Naive thymus-derived CD4-positive, alpha-beta T cell (primary cell): Measurements from ENCODE around the gene COL7A1. TPM values are rescaled to one million over a fixed set of nuclear protein-coding genes. Genes with fewer than 3 reads are reported as not detected.

Experiments
- ATAC-seq: fragments of 150-1000 bp; cut with Tn5 transposase; 2 replicates; pipeline ENCODE4 v1.10.0; 2021; ENCODE audit warnings: mild to moderate bottlenecking, moderate library complexity
- CTCF ChIA-PET: fragments of 350-600 bp; sonication (Branson Sonifier 250); formaldehyde crosslinking; loops from one replicate; lab custom pipeline; 2021; ENCODE audit warnings: antibody characterized with exemption; lab: Charles Lee
- POLR2A ChIA-PET: fragments of 350-600 bp; sonication (Branson Sonifier 250); formaldehyde crosslinking; loops from one replicate; lab custom pipeline; 2021; ENCODE audit warnings: antibody characterized with exemption, inconsistent platforms; lab: Charles Lee
- DNase-seq, 9 donors: peaks; one replicate each; pipeline versions ENCODE4 v3.0.0 to v3.0.0-alpha.2; 2020 to 2022; ENCODE audit warnings: mixed read lengths in 1 of 9
- H3K27ac ChIP-seq: one replicate; pipeline ENCODE4 v1.7.0; 2013; ENCODE audit warnings: mild to moderate bottlenecking, low read depth, low read length, moderate library complexity
- H3K27me3 ChIP-seq, 2 donors: one replicate each; pipeline ENCODE4 v1.7.0; 2013; ENCODE audit warnings: low read length in 2 of 2, mild to moderate bottlenecking in 2 of 2, moderate library complexity in 2 of 2; ENCODE audit not compliant: control insufficient read depth in 2 of 2, insufficient read depth in 2 of 2
- H3K36me3 ChIP-seq, 3 experiments: 1 replicate in 2 of 3; 2 replicates in 1 of 3; pipeline ENCODE4 v1.7.0; 2013; ENCODE audit warnings: low read length in 3 of 3, mild to moderate bottlenecking in 3 of 3, moderate library complexity in 1 of 3; ENCODE audit not compliant: insufficient read depth in 3 of 3, control insufficient read depth in 2 of 3
- H3K4me1 ChIP-seq, 2 donors: one replicate each; pipeline ENCODE4 v1.7.0; 2013; ENCODE audit warnings: low read length in 2 of 2, mild to moderate bottlenecking in 2 of 2, moderate library complexity in 1 of 2; ENCODE audit not compliant: control insufficient read depth in 2 of 2, insufficient read depth in 2 of 2
- H3K4me3 ChIP-seq: 2 replicates; pipeline ENCODE4 v1.7.0; 2013; ENCODE audit warnings: mild to moderate bottlenecking, low read length
- H3K9me3 ChIP-seq, 3 experiments: 1 replicate in 2 of 3; 2 replicates in 1 of 3; pipeline ENCODE4 v1.7.0; 2013; ENCODE audit warnings: low read length in 3 of 3; ENCODE audit not compliant: control insufficient read depth in 2 of 3
- H3K27ac Mint-ChIP-seq, 9 donors: one replicate each; pipeline ENCODE4 v1.8.0; 2020 to 2022; ENCODE audit warnings: mixed read lengths in 9 of 9, mild to moderate bottlenecking in 8 of 9, moderate library complexity in 5 of 9, inconsistent platforms in 2 of 9
- H3K27me3 Mint-ChIP-seq, 5 donors: one replicate each; pipeline ENCODE4 v1.8.0; 2021 to 2022; ENCODE audit warnings: mixed read lengths in 5 of 5, mild to moderate bottlenecking in 1 of 5
- H3K36me3 Mint-ChIP-seq, 5 donors: one replicate each; pipeline ENCODE4 v1.8.0; 2020 to 2022; ENCODE audit warnings: mixed read lengths in 5 of 5, mild to moderate bottlenecking in 3 of 5, inconsistent platforms in 1 of 5
- H3K4me1 Mint-ChIP-seq, 7 donors: one replicate each; pipeline ENCODE4 v1.8.0; 2020 to 2022; ENCODE audit warnings: mixed read lengths in 7 of 7, mild to moderate bottlenecking in 3 of 7, inconsistent platforms in 1 of 7
- H3K4me3 Mint-ChIP-seq, 10 donors: one replicate each; pipeline ENCODE4 v1.8.0; 2020 to 2022; ENCODE audit warnings: mild to moderate bottlenecking in 10 of 10, mixed read lengths in 10 of 10, moderate library complexity in 6 of 10, inconsistent platforms in 2 of 10
- H3K9me3 Mint-ChIP-seq, 11 donors: one replicate each; pipeline ENCODE4 v1.8.0; 2020 to 2022; ENCODE audit warnings: mixed read lengths in 11 of 11, mild to moderate bottlenecking in 4 of 11, inconsistent platforms in 1 of 11, moderate library complexity in 1 of 11
- intact Hi-C, 2 donors: fragments of 100-400 bp; cut with micrococcal nuclease; formaldehyde crosslinking; loops; one replicate each; pipeline ENCODE4 v1.15.1; 2023
- polyA plus RNA-seq, 2 donors: library from polyadenylated mRNA; unstranded; fragments of 300-500 nt; fragmentation: Illumina TruSeq; gene quantifications; one replicate each; pipeline ENCODE4 v1.2.3, GENCODE V29; 2021
- total RNA-seq, 6 experiments: library from RNA in 5 of 6; stranded (reverse) in 5 of 6; gene quantifications; 1 replicate in 5 of 6; 2 replicates in 1 of 6; pipeline ENCODE4 v1.2.3 and lab custom pipeline; 2021 to 2026

Gene COL7A1
- total and polyA plus RNA-seq, 7 experiments from 2014 or later: 0.71 to 3.4 (median 1.2) TPM; not detected in 2

- Histone ChIP-seq H3K27me3 (no peaks in the 10 kb centered on the region), H3K4me3 (peak within 1 kb of the TSS; percentile 96), H3K27ac (peak within 1 kb of the TSS; percentile 84), H3K36me3 (peaks cover 0 to 23% (median 17%) of the 10 kb centered on the region in 3 experiments), H3K9me3 (no peaks in the 10 kb centered on the region), H3K4me1 (peaks cover 10 to 12% of the 10 kb centered on the region in 2 donors)
- no peaks in the 10 kb centered on the region for H3K27me3 Mint-ChIP-seq
- H3K36me3 Mint-ChIP-seq: peaks cover 4 to 13% (median 7%) of the 10 kb centered on the region in 5 donors
- ChIA-PET POLR2A (interaction anchor here (0.7 to 1.6 kb wide), 4 partner anchors 13 to 384 kb away, joined by 3 to 8 read pairs (median 4); partner anchors contain the start of genes PFKFB4 and SLC26A6), CTCF (interaction anchor here (0.6 to 1.0 kb wide), 4 partner anchors 53 to 209 kb away, joined by 3 to 4 read pairs (median 4); no protein-coding TSS in a partner anchor)
- H3K4me3 Mint-ChIP-seq: peak within 1 kb of the TSS; percentile 86 to 100 (median 98)
- H3K27ac Mint-ChIP-seq: peak within 1 kb of the TSS; percentile 91 to 99 (median 97)
- DNase-seq: peak; percentile 85 to 94 (median 93)
- intact Hi-C loops: loop anchor here (1.0 to 5.0 kb wide), 15 partner anchors 26 to 1229 kb away; partner anchors contain the start of genes NCKIPSD (in 2 of the 2), SLC26A6 (in 2 of the 2), CDC25A (in 1 of the 2) and PFKFB4 (in 1 of the 2)
- peaks cover 0 to 2% (median 0%) of the 10 kb centered on the region in 11 donors for H3K9me3 Mint-ChIP-seq
- ATAC-seq: peak; percentile 99
- peaks cover 12 to 31% (median 19%) of the 10 kb centered on the region in 7 donors for H3K4me1 Mint-ChIP-seq
Observed at GRCh38 chr3:48609088-48610005, 14.2 kb upstream of the COL7A1 start, which contains the start of gene UQCRC1. Gene UQCRC1, minus strand, starts transcription at chr3:48609646. Its CDS starts 26 bp downstream, at chr3:48609620.

- Mint-ChIP-seq H3K36me3 (peaks cover 4 to 26% (median 12%) of the 10 kb centered on the region in 5 donors), H3K9me3 (no peaks in the 10 kb centered on the region), H3K4me3 (peak overlapping the region in 1 of 10 donors; percentile 100), H3K27ac (peak overlapping the region in 1 of 9 donors; percentile 17), H3K27me3 (no peaks in the 10 kb centered on the region), H3K4me1 (peaks cover 12 to 20% (median 19%) of the 10 kb centered on the region in 7 donors)
- peaks cover 10 to 12% of the 10 kb centered on the region in 2 donors for H3K4me1 ChIP-seq
- no peak overlapping the region for H3K4me3 ChIP-seq
- H3K9me3 ChIP-seq: no peaks in the 10 kb centered on the region
- H3K27me3 ChIP-seq: no peaks in the 10 kb centered on the region
- no peak for DNase-seq
- H3K27ac ChIP-seq: no peak overlapping the region
- CTCF ChIA-PET: interaction anchor here (0.6 kb wide), 1 partner anchor 207 kb away, joined by 3 read pairs; no protein-coding TSS in a partner anchor
- intact Hi-C loops: loop anchor here in 1 of 2 donors (5.0 kb wide), 1 partner anchor 375 kb away; no protein-coding TSS in a partner anchor
- H3K36me3 ChIP-seq: peaks cover 7 to 41% (median 30%) of the 10 kb centered on the region in 3 experiments
- POLR2A ChIA-PET: no interaction called here
- ATAC-seq: no peak
Observed at GRCh38 chr3:48607519-48607918, 12.4 kb upstream of the COL7A1 start.

GRCh38 chr3:48601622-48601994 lies 6.5 kb upstream of the COL7A1 start:
- POLR2A ChIA-PET: no interaction called here
- H3K27me3 ChIP-seq: no peaks in the 10 kb centered on the region
- CTCF ChIA-PET: no interaction called here

GRCh38 chr3:48600711-48601621 lies 5.8 kb upstream of the COL7A1 start:
- peaks cover 0 to 7% (median 0%) of the 10 kb centered on the region in 7 donors for H3K4me1 Mint-ChIP-seq
- no peak overlapping the region for H3K4me3 Mint-ChIP-seq
- no peak overlapping the region for H3K27ac ChIP-seq
- no peak overlapping the region for H3K4me3 ChIP-seq
- ATAC-seq: no peak
- POLR2A ChIA-PET: no interaction called here
- CTCF ChIA-PET: no interaction called here
- no peak for DNase-seq
- no peaks in the 10 kb centered on the region for H3K4me1 ChIP-seq
- no peaks in the 10 kb centered on the region for H3K9me3 ChIP-seq
- peaks cover 0 to 55% (median 11%) of the 10 kb centered on the region in 5 donors for H3K36me3 Mint-ChIP-seq
- H3K27ac Mint-ChIP-seq: no peak overlapping the region
- peaks cover 13 to 85% (median 36%) of the 10 kb centered on the region in 3 experiments for H3K36me3 ChIP-seq
- intact Hi-C loops: no loop called here
- no peaks in the 10 kb centered on the region for H3K9me3 Mint-ChIP-seq
- H3K27me3 Mint-ChIP-seq: peaks cover 0 to 5% (median 0%) of the 10 kb centered on the region in 5 donors
- H3K27me3 ChIP-seq: no peaks in the 10 kb centered on the region

More at GRCh38 chr3:48601622-48601994, 6.5 kb upstream of the COL7A1 start:
- intact Hi-C loops: no loop called here
- Mint-ChIP-seq H3K9me3 (no peaks in the 10 kb centered on the region), H3K4me3 (no peak overlapping the region), H3K4me1 (peaks cover 0 to 4% (median 0%) of the 10 kb centered on the region in 7 donors), H3K27me3 (no peaks in the 10 kb centered on the region), H3K27ac (no peak overlapping the region), H3K36me3 (peaks cover 0 to 56% (median 14%) of the 10 kb centered on the region in 5 donors)
- Histone ChIP-seq H3K4me3 (no peak overlapping the region), H3K36me3 (peaks cover 13 to 85% (median 37%) of the 10 kb centered on the region in 3 experiments), H3K9me3 (no peaks in the 10 kb centered on the region), H3K4me1 (no peaks in the 10 kb centered on the region), H3K27ac (no peak overlapping the region)
- DNase-seq (no peak), ATAC-seq (no peak)

- DNase-seq (no peak), ATAC-seq (no peak)
- no peak overlapping the region for H3K27ac Mint-ChIP-seq
- H3K36me3 ChIP-seq: peaks cover 13 to 72% (median 23%) of the 10 kb centered on the region in 3 experiments
- no peaks in the 10 kb centered on the region for H3K9me3 ChIP-seq
- no peak overlapping the region for H3K27ac ChIP-seq
- H3K36me3 Mint-ChIP-seq: peaks cover 0 to 46% (median 10%) of the 10 kb centered on the region in 5 donors
- H3K9me3 Mint-ChIP-seq: no peaks in the 10 kb centered on the region
- H3K4me3 ChIP-seq: no peak overlapping the region
- intact Hi-C loops: loop anchor here in 1 of 2 donors (5.0 kb wide), 1 partner anchor 38 kb away; the partner anchor contains the start of gene SLC26A6
- peaks cover 0 to 12% (median 0%) of the 10 kb centered on the region in 5 donors for H3K27me3 Mint-ChIP-seq
- H3K4me1 ChIP-seq: no peaks in the 10 kb centered on the region
- peaks cover 0 to 7% of the 10 kb centered on the region in 2 donors for H3K27me3 ChIP-seq
- CTCF ChIA-PET: no interaction called here
- H3K4me3 Mint-ChIP-seq: no peak overlapping the region
- POLR2A ChIA-PET: no interaction called here
- H3K4me1 Mint-ChIP-seq: peaks cover 0 to 8% (median 0%) of the 10 kb centered on the region in 7 donors
Observed at GRCh38 chr3:48599509-48600285, 4.6 kb upstream of the COL7A1 start.
